Measurements from ENCODE around the gene ARHGEF4. TPM values are rescaled to one million over a fixed set of nuclear protein-coding genes. Genes with fewer than 3 reads are reported as not detected.

Gene ARHGEF4
- total RNA-seq, 1 donor from 2014 or later: 4.8 TPM

DNA sequence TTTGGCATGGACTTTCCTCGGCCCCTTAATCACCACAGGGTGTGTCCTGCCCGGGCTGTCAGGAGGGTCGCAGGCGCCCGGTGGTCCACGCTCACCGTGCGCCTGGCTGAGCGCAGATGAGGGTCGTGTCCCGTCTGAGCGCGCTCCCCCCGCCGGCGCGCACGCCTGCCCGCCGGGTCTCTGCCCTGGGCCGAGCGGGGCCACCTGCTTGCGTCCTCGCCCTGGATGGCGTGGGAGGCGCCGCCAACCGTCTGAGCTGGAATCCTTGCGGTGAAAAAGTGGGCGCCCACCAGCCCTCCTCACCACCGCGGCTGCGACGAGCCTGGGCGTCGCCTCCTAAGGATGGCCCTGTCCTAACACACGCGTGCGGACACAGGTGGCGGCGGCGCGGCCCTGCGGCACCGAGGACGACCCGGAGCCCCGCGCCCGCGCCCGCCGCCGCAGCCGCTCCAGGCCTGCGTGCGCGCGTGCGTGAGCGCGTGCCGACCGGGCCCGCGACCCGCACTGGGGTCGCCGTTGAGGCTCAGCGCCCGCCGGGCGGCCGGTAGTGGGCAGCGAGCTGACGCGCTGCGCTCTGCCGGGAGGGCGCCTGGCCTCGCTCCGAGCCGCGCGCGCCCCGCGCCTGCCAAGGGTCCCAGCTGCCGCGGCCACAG is 126.6 kb downstream of the ARHGEF4 start:
- H3K4me2 ChIP-seq (ENCODE audit: low read length): peak overlapping the region; percentile 70
- Mint-ChIP-seq H3K9me3 (ENCODE audit: unreplicated experiment) (peaks cover 7% of the 10 kb centered on the region), H3K36me3 (ENCODE audit: low read depth, unreplicated experiment) (peaks cover 2% of the 10 kb centered on the region), H3K27me3 (ENCODE audit: low read depth, unreplicated experiment) (peaks cover 67% of the 10 kb centered on the region), H3K4me1 (ENCODE audit: low read depth, unreplicated experiment) (peaks cover 2% of the 10 kb centered on the region), H3K27ac (ENCODE audit: unreplicated experiment) (no peak overlapping the region), H3K4me3 (ENCODE audit: unreplicated experiment) (peak overlapping the region; percentile 71)
- H4K20me1 ChIP-seq (ENCODE audit: insufficient read depth, low read length): no peaks in the 10 kb centered on the region
- no peak overlapping the region for H3K27ac ChIP-seq (ENCODE audit: low read depth, low read length)
- FAIRE-seq: no peak
- DNase-seq (ENCODE audit: low read depth): no peak
- no peaks in the 10 kb centered on the region for H3K36me3 ChIP-seq (ENCODE audit: insufficient read depth, low read length)
- peaks cover 36% of the 10 kb centered on the region for H3K27me3 ChIP-seq (ENCODE audit: insufficient read depth, low read length)
- no peaks in the 10 kb centered on the region for H3K79me2 ChIP-seq (ENCODE audit: insufficient read depth, low read length)
- no peaks in the 10 kb centered on the region for H3K9me3 ChIP-seq (ENCODE audit: insufficient read depth, low read depth, low read length)
- H3K4me1 ChIP-seq (ENCODE audit: insufficient read depth, low read length): no peaks in the 10 kb centered on the region
- no peak overlapping the region for H3K4me3 ChIP-seq (ENCODE audit: insufficient read depth, low read depth, low read length)
- H3K9ac ChIP-seq (ENCODE audit: low read length): no peak overlapping the region
- no peak overlapping the region for H2AFZ ChIP-seq (ENCODE audit: low read depth, low read length)
- TF ChIP-seq EZH2 (IDR thresholded peaks at IDR 0.05; ENCODE audit: insufficient read depth, low read length): peak; percentile 36
- TF ChIP-seq, protein P1, sequence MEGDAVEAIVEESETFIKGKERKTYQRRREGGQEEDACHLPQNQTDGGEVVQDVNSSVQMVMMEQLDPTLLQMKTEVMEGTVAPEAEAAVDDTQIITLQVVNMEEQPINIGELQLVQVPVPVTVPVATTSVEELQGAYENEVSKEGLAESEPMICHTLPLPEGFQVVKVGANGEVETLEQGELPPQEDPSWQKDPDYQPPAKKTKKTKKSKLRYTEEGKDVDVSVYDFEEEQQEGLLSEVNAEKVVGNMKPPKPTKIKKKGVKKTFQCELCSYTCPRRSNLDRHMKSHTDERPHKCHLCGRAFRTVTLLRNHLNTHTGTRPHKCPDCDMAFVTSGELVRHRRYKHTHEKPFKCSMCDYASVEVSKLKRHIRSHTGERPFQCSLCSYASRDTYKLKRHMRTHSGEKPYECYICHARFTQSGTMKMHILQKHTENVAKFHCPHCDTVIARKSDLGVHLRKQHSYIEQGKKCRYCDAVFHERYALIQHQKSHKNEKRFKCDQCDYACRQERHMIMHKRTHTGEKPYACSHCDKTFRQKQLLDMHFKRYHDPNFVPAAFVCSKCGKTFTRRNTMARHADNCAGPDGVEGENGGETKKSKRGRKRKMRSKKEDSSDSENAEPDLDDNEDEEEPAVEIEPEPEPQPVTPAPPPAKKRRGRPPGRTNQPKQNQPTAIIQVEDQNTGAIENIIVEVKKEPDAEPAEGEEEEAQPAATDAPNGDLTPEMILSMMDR (IDR thresholded peaks at IDR 0.05; ENCODE audit: insufficient read depth, low read depth, low read length): no peak

DNA sequence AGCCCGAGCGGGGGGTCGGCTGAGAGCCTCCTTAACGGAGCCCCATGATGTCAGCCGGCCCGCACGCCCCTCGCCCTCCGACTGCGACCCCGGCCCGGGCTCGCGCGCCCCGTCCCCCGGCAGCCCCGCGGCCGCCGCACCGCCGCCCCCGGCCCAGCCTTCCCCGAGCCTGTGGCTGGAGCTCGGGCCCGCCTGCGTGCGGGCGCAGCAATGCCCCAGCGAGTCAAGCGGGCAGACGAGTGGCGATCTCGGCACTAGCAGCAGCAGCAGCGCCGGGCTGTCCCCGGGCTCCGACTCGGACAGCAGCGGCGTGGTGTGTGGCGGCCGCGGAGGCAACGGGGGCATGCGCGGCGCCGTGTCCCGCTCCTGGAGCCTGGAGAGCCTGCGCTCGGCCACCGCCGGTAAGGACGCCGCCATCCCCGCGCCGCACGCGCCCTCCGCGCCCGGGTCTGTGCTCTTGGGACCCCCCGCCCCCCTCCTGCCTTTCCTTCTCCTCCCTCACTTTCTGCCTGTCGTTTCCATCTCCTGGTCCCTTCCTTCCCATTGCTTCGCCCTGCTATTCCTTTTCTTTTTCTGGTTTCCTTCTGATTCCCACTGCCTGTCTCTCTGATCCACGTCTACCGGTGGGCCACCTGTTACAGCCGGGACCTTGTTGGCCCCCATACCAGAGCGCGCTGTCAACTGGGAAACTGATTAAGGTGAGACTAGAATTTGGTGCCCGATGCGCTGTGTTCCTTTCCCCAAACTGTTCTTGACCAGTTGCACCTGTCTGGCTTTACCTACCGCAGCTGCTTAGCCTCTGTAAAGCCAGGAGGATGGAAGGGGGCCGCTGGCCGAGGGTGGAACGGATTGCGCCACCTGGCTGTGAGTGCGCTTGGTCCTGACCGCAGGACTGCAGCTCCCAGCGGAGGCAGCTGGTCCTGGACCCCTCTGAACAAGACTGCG is 127.4 kb downstream of the ARHGEF4 start:
- Mint-ChIP-seq H3K4me1 (ENCODE audit: low read depth, unreplicated experiment) (peaks cover 2% of the 10 kb centered on the region), H3K27me3 (ENCODE audit: low read depth, unreplicated experiment) (peaks cover 63% of the 10 kb centered on the region), H3K9me3 (ENCODE audit: unreplicated experiment) (peaks cover 7% of the 10 kb centered on the region), H3K4me3 (ENCODE audit: unreplicated experiment) (peak overlapping the region; percentile 89), H3K27ac (ENCODE audit: unreplicated experiment) (no peak overlapping the region), H3K36me3 (ENCODE audit: low read depth, unreplicated experiment) (peaks cover 2% of the 10 kb centered on the region)
- FAIRE-seq (no peak), DNase-seq (ENCODE audit: low read depth) (peak; percentile 10)
- no peak overlapping the region for H2AFZ ChIP-seq (ENCODE audit: low read depth, low read length)
- no peaks in the 10 kb centered on the region for H3K36me3 ChIP-seq (ENCODE audit: insufficient read depth, low read length)
- H3K27me3 ChIP-seq (ENCODE audit: insufficient read depth, low read length): peaks cover 36% of the 10 kb centered on the region
- peak overlapping the region; percentile 70 for H3K4me2 ChIP-seq (ENCODE audit: low read length)
- H3K9ac ChIP-seq (ENCODE audit: low read length): no peak overlapping the region
- no peaks in the 10 kb centered on the region for H4K20me1 ChIP-seq (ENCODE audit: insufficient read depth, low read length)
- H3K9me3 ChIP-seq (ENCODE audit: insufficient read depth, low read depth, low read length): no peaks in the 10 kb centered on the region
- no peak overlapping the region for H3K27ac ChIP-seq (ENCODE audit: low read depth, low read length)
- TF ChIP-seq EZH2 (IDR thresholded peaks at IDR 0.05; ENCODE audit: insufficient read depth, low read length): peak; percentile 37
- TF ChIP-seq, protein P1 (IDR thresholded peaks at IDR 0.05; ENCODE audit: insufficient read depth, low read depth, low read length): no peak
- no peak overlapping the region for H3K4me3 ChIP-seq (ENCODE audit: insufficient read depth, low read depth, low read length)
- no peaks in the 10 kb centered on the region for H3K4me1 ChIP-seq (ENCODE audit: insufficient read depth, low read length)
- H3K79me2 ChIP-seq (ENCODE audit: insufficient read depth, low read length): no peaks in the 10 kb centered on the region

Measured in astrocyte (in vitro differentiated cells and primary cell).